SK-N-MC (cell line): ENCODE data around the gene TMEM200C.

Experiments
- EZH2 ChIP-seq: fragments of 200-600 bp; sonication (generic); IDR thresholded peaks from one replicate; pipeline ENCODE4 v1.6.1; 2017; ENCODE audit warnings: antibody characterized with exemption
- FOXP2 ChIP-seq: optimal IDR thresholded peaks from 2 replicates; pipeline ENCODE3; 2011; ENCODE audit warnings: mild to moderate bottlenecking, moderate library complexity; ENCODE audit not compliant: insufficient read depth; ENCODE audit errors: extremely low read length, control extremely low read depth
- POLR2AphosphoS5 ChIP-seq: IDR thresholded peaks from 2 replicates; pipeline ENCODE4 v1.6.1; 2012; ENCODE audit warnings: mild to moderate bottlenecking, low read depth, low read length, borderline replicate concordance

DNA sequence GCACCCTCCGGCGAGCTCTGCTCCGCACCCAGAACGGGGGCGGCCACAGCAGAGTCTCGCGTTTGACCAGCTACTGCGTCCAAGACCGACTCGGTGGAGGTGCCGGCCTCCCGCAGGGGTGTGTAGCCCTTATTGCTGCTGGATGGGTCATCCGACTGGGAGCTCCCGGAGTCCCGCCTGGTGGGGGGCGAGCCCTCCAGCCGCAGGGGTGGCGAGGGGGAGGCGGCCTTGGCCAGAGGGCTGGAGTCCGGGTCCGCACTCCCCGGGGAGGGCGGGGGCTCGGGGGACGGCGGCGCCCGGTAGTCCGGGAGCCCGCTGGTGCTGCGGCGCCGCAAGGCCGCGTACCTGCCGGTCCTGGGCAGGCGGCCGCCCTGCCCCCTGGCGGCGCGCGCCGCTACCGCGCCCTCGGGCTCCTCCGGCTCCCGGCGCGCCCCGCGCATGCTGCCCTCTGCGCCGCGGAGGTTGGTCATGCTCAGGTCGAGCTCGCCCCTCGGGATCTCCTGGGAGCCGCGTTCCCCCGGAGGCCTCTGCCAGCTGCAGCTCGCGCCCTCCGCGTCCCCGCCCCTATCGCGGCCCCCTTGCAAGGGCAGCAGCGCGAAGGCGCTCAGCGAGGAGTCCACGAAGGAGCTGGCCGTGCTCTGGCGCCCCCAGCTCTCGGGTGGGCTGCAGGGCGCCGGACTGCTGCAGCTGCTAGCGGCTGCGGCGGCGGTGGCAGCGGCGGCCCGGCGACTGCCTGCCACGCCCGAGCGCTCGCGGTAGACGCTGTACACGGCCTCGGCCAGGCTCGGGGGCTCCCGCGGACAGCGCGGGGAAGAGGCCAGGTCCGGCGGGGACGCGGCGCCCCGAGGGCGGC is 4.8 kb downstream of the TMEM200C start:
- TF ChIP-seq EZH2 (no peak), POLR2AphosphoS5 (no peak), FOXP2 (no peak)
